Bronchial epithelial cell (primary cell): ENCODE measurements around the gene ZNF800. TPM values are rescaled to one million over a fixed set of nuclear protein-coding genes. Genes with fewer than 3 reads are reported as not detected.
A peak's percentile ranks its signal among the peaks of the same experiment; 100 is the strongest.

Experiments
- DNase-seq: peaks from one replicate; pipeline ENCODE4 v3.0.0-alpha.2; 2010; ENCODE audit warnings: low read depth
- FAIRE-seq: peaks from 2 replicates; lab custom pipeline; 2011; peaks lifted over from hg19 to GRCh38; lab: Jason Lieb, UNC
- H3K27me3 ChIP-seq: 2 replicates; pipeline ENCODE4 v1.5.1; 2011; ENCODE audit warnings: low read length; ENCODE audit not compliant: control insufficient read depth, insufficient read depth
- H3K36me3 ChIP-seq: 2 replicates; pipeline ENCODE4 v1.5.1; 2011; ENCODE audit warnings: low read length; ENCODE audit not compliant: control insufficient read depth, insufficient read depth
- H3K4me3 ChIP-seq: 2 replicates; pipeline ENCODE4 v1.5.1; 2011; ENCODE audit warnings: mild to moderate bottlenecking, low read depth, low read length, control low read depth
- CTCF ChIP-seq: IDR thresholded peaks from 2 replicates; pipeline ENCODE4 v1.5.1; 2011; ENCODE audit warnings: mild to moderate bottlenecking, moderate library complexity, low read length, control low read depth, inconsistent platforms; ENCODE audit not compliant: insufficient read depth, severe bottlenecking
- total RNA-seq: library from RNA; depleted of rRNA; stranded (reverse); fragments of >200 nt; gene quantifications from 2 replicates; pipeline ENCODE4 v1.2.1, GENCODE V29; 2014

The ZNF800 gene
- total RNA-seq, 1 donor from 2014 or later = 14.5 TPM

- FAIRE-seq = no peak
- no peak for DNase-seq
- Histone ChIP-seq H3K36me3 (no peaks in the 10 kb centered on the region), H3K4me3 (no peak overlapping the region), H3K27me3 (no peaks in the 10 kb centered on the region)
- TF ChIP-seq CTCF = no peak
These were observed 26.7 kb upstream of the ZNF800 start for GRCh38 chr7:127419196-127419595.

- no peak for FAIRE-seq
- Histone ChIP-seq H3K27me3 (no peaks in the 10 kb centered on the region), H3K36me3 (no peaks in the 10 kb centered on the region), H3K4me3 (no peak overlapping the region)
- TF ChIP-seq CTCF = no peak
- DNase-seq = no peak
These were observed 26.0 kb upstream of the ZNF800 start for GRCh38 chr7:127418459-127418858.

GRCh38 chr7:127417346-127417745, 24.8 kb upstream of the ZNF800 start:
- no peak for DNase-seq
- FAIRE-seq = no peak
- no peaks in the 10 kb centered on the region for H3K27me3 ChIP-seq

DNA sequence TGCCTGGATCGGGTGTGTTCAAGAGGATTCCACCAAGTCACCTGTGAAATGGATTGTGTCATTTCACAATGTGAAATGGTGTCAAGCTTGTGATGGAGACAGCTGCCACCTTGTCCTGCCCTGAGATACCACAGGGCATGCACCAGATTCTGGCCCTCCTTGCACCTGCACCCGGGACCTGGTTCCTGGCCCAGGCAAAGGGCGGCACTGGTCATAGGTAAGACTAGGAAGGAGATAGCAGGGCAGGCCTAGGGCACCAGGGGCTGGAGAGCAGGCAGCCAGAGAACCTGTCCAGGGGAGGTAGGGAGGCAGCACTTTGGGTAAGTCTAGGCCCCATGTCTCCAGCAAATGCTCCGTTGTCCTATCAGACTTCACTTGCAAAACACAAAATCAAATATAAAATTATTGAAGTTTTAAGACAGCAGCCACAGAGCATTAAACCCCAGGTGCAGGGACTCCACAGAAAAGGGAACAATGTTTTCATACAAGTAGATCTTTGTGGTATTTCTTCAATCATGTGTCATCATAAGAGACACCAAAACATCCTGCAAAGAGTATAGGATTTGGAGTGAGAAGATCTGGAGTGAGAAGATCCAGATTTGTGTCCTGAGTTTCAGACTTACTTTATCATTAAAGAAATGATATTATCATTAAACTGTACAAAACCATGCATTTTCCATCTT, 22.7 kb upstream of the ZNF800 start:
- Histone ChIP-seq H3K36me3 (no peaks in the 10 kb centered on the region), H3K27me3 (no peaks in the 10 kb centered on the region), H3K4me3 (no peak overlapping the region)
- FAIRE-seq = peak; percentile 28
- TF ChIP-seq CTCF = no peak
- DNase-seq = no peak

More at GRCh38 chr7:127417346-127417745, 24.8 kb upstream of the ZNF800 start:
- H3K4me3 ChIP-seq = no peak overlapping the region
- no peaks in the 10 kb centered on the region for H3K36me3 ChIP-seq
- TF ChIP-seq CTCF = no peak

- Histone ChIP-seq H3K4me3 (no peak overlapping the region), H3K27me3 (no peaks in the 10 kb centered on the region), H3K36me3 (no peaks in the 10 kb centered on the region)
- FAIRE-seq (no peak), DNase-seq (no peak)
- TF ChIP-seq CTCF = no peak
These were observed 21.5 kb upstream of the ZNF800 start for GRCh38 chr7:127413962-127414361.

DNA sequence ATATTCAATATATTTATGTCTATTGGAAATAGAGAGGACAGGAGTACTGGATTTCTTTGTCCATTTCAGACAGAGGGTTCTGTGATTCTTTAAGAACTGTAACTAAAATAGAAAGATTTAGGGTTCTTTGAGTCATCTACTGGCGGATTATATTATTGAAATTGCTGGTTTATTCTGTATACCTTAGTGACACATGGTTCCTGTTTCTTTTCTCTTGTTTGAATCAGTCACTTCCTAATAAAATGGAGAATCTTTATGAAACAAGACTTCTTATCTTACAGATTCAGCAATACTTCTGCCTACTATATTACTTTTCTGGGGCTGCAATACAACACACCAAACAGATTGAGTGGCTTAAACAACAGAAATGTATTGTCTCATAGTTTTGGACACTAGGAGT, 20.8 kb upstream of the ZNF800 start:
- no peak overlapping the region for H3K4me3 ChIP-seq
- FAIRE-seq (no peak), DNase-seq (no peak)
- no peaks in the 10 kb centered on the region for H3K36me3 ChIP-seq
- no peaks in the 10 kb centered on the region for H3K27me3 ChIP-seq
- no peak for TF ChIP-seq CTCF
